COLO668 (cell line): Measurements from ENCODE around the gene ZNF581.

Experiments used
- DNase-seq: peaks from one replicate; lab custom pipeline; 2025; ENCODE audit not compliant: unreplicated experiment; lab: John Stamatoyannopoulos, UW

Gene ZNF581, protein sequence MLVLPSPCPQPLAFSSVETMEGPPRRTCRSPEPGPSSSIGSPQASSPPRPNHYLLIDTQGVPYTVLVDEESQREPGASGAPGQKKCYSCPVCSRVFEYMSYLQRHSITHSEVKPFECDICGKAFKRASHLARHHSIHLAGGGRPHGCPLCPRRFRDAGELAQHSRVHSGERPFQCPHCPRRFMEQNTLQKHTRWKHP

DNA sequence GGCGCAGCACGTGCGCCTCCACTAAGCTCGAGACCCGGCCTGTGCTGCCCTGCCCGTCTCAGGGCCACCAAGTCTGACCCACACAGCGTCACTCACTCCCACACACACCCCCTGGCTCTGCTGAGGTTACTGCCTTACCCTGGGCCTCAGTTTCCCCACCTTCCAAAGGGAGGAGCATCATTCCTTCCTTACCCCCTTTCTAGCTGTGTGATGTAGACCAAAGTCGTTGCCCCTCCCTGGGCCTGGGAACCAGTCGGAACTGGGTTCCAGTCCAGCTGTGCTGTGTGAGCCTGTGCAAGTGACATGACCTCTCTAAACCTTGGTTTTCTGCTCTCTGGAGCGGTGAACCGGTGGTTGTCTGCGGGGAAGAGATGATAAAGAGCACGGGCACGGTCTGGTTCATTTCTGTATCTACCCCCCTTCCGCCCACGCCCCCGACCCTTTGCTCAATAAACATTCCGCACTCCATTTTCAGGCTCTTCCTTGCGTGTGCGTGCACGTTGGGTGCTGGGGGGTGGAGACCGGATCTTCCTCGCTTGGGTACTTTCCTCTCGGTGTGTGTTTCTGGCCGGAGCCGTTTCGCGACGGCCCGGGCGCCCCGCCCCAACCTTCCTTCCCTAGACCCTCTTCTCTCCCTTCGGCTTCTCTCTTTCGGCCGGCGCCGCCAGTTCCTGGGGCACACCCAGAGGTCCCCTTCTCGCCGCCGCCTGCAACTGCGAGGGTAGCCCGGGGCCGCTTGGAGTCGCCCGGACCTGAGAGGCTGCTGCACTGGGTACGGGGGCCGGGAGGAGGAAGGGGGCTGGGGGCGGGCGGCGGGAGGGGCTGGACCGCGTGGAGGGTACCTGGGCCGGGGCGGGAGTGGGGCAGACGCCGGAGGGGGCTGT, at the start of gene ZNF581:
Gene ZNF581, plus strand, starts transcription at position 647 of the 884 bp plus-strand sequence. CDS start 923 bp downstream, outside the sequence.
- peak; percentile 81 for DNase-seq

DNA sequence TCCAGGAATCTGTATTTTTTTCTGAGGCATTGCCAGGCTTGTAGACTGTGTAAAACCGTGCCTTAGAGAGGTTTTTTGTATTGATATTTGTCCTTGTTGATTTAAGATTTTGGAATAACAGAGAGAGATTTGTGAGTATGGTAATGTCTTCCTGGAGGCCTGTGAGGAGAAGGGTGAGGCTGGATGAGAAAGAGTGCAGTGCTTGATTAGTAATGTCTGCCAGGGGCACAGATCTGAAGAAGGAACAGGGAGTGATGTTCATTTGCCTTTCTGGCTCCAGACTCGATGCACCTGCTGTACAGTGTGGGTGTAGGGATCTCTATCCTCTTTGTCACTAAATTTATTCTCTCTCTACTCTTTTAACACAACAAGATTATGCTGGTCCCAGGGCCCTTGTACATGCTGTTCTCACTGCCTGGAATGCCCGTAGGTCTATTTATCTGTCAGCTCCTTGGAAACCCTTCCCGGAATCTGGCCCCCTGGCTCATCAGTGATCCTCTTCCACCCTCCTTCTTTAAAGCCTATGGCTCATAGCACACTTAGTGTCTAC, 48.4 kb upstream of the ZNF581 start:
- no peak for DNase-seq

DNA sequence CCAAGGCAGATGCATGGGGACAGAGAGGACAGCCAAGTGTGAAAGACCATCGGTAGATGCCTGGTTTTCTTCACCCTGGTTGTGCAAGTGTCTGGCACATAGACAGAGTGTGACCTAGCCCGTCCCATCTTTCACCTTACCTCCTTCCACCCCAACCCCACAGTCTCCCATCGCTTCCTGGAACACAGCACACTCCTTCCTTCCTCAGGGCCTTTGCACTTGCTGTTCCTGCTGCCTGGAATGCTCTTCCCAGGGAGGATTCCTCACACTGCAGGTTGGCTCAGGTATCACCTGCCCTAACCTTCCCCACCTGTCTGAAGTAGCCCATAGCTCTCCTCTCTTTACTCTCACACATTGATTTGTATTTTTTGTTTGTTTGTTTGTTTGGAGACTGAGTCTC, 47.1 kb upstream of the ZNF581 start:
- DNase-seq: no peak

DNA sequence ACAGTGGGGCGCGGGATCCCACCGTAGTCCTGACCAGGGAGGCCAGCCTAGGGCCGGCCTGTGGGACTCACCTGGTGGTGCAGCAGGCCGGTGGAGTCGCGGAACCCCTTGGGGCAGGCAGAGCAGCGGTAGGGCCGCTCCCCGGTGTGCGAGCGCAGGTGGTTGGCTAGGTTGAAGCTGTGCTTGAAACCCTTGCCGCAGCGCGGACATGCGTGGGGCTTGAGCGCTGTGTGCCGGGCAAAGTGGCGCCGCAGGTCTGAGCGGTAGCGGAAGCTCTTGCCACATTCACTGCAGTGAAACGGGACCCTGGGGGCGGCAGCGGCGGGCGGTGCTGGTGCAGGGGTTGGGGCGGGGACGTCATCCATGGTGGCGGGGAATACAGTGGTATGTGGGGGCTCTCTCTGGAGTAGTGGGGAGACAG, 45.9 kb upstream of the ZNF581 start:
- no peak for DNase-seq

DNA sequence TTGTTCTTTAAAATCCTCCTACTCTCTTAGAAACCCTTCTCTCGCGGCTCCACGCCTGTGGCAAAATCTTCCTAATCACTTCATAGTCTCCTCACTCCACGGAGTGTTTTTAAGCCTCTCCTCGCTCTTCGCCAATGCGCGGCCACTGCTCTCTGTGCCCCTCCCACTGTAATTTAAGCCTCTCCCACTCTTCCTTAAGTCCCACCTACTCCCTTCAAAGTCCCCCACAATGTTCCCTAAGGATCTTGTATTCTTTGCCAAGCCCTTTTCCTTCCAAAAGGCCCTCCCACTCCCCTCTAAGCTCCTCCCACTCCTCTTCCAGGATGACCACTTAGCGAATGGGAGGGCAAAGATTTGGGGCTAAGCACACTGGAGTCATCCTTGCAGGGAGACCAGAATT, 45.4 kb upstream of the ZNF581 start:
- no peak for DNase-seq

DNA sequence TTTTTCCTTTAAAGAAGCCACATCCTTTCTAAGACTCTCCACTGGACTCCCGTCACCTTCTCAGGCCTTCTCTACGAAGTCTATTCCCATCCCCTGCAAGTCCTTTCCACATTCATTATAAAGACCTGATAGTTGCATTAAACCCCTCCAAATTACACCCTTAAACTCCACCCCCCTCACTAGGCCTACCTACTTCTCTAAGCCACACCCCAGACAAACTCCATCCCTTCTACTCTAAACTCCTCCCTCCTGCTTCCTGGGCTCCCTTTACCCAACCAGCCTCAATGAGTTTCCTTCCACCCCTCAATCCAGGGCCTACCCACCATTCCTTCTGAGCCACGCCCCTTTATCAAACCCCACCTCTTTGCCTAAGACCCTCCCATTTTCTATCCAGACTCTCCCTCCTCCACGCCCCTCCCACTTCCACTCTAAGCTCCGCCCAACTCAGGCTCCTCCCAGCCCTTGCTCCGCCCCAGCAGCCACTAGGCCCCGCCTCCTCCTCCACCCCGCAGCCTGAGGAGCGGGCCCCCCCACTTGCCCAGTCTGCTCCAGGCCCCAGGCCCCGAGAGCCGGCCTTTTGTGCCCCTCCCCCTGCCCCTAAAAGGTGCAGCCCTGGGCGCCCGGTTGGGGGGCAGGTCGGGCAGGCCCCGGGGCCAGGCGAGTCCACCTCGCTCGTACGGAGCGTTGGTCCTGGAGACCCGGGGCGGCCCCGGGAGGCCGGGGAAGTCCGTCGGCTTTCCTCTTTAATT, 44.6 kb upstream of the ZNF581 start:
- peak; percentile 85 for DNase-seq

DNA sequence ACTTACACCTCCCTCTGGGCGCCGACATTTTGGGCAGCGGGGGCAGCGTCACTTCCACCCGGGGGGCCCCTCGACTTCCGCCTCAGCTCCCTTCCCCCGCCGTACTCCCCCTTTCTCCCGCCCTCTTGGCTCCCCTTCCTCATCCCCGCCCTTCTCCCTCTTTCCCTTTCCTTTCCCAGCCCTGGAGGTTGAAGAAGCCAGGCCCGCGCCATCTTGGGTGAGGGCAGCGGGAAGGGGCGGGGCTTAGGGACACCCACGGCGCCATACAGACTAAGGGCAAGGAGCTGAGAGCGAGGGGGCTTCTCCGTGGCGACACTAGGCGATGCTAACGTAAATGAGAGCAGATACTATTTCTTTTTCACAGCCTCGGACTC, 44.0 kb upstream of the ZNF581 start, which contains the start of gene FIZ1:
Gene FIZ1, minus strand, starts transcription at position 50 of the 374 bp plus-strand sequence. CDS start 1,652 bp downstream, outside the sequence.
- peak; percentile 97 for DNase-seq

DNA sequence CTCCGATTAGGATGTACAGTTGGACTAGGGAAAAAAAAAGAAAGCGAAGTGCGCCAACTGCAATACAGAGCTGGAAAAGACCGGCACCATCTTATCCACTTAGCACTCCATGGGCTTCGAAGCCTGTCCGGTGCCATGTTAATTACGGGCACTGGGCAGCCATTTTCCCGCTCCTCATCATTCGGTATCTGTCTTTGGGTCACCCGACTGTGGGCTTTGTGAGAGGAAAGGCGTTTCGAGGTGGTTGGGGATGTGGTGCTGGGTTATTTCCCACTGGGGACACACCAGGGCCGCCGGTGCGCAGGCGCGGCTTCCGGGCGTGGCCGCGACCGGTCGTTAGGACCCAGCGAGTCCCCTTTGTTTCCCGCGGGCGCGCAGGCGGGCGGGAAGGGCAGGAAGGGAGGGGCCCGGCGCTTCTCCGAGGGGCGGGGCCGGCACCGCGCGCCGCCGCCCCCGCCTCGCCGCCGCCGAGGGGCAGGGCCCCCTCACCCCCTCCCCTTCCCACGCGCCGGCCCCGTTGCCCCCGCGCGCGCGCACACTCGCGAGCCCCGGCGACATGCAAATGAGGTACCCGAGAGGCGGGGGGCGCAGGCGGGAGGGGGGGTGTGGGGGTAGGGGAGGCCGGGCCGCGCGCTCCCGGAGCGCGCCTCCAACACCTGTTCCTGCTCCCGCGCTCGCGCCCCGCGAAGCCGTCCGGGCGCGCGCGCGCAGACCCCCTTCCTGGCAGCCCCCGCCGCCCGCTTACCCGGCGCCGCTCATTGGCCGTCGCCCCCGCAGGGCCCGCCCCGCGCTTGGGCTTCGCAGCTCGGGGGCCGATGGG, 43.4 kb upstream of the ZNF581 start, which contains the start of gene ZNF524:
Gene ZNF524, plus strand, starts transcription at position 447 of the 820 bp plus-strand sequence. CDS start 1,825 bp downstream, outside the sequence.
- peak; percentile 92 for DNase-seq

DNA sequence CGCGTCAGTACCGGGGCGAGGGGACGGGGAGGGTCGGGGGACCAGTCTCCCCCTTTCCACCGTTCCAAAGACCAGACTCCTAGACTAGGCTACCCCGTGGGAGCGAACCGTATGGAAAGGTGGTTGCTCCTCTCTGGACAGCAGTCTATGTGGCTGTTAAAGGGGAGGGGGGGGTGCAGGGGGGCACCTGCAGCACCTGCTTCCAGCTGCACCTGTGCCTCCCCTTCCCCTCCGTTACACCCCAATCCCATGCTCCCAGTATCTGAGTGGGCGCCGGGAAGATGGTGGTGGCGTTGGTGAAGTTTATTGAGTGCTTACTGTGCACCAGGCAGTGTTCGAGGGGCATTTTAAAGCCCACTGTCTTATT, 42.8 kb upstream of the ZNF581 start:
- DNase-seq: no peak

DNA sequence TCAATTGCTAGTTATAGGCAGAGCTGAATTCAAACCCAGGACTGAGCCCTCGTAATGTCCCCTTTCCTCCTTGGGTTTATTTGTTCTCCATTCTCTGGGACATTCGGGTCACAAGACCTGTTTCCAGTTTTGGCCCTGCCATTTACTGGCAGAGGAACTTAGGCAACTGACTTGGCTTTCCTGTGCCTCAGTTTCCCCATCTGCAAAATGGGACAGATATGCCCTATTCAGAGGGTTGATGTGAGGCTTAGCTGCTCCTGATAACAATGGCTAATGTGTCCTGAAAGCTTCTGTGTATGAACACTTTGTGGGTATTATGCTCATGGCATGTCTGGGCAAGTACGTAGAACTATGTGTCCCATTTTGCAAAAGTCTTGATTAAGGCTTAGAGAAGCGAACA, 42.4 kb upstream of the ZNF581 start:
- DNase-seq: no peak

DNA sequence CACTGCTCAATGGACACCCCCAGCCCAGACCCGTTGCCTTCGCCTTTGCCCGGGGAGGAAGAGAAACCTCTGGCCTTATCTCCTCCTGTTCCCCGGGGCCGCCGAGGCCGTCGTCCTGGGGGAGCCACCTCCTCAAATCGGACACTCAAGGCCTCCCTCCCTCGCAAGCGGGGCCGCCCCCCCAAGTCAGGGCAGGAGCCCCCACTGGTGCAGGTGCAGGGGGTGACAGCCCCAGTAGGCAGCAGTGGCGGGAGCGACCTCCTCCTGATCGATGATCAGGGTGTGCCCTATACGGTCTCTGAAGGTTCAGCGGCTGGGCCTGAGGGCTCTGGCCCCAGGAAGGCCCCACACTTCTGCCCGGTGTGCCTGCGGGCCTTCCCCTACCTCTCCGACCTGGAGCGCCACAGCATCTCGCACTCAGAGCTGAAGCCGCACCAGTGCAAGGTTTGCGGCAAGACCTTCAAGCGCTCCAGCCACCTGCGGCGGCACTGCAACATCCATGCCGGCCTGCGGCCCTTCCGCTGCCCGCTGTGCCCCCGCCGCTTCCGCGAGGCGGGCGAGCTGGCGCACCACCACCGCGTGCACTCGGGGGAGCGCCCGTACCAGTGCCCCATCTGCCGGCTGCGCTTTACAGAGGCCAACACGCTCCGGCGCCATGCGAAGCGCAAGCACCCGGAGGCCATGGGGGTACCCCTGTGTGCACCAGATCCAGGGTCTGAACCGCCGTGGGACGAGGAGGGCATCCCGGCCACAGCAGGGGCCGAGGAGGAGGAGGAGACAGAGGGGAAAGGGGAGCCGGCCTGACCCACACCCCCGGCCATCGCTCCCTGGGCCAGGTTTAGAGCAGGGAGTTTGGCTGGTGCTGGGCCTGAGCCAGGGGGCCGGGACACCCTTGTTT, 41.1 kb upstream of the ZNF581 start:
- no peak for DNase-seq

DNA sequence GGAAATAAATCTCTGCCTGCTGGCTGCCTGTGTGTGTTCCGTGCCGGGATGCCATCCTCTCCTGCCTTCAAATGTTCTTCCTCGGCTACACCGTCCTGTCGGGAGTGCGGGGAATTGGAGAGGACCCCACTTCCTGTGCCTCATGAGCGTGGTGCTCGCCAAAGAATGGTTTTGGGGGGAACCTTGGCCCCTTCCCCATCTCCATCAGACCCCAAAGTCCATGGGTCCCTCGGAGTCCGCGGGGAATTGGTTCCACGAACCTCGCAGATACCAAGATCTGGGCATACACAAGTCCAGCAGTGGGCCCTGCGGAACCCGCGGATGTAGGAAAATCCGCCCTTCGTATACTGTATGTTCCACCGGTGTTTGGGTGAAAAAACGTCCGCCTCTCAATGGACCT, 40.3 kb upstream of the ZNF581 start:
- DNase-seq: no peak

DNA sequence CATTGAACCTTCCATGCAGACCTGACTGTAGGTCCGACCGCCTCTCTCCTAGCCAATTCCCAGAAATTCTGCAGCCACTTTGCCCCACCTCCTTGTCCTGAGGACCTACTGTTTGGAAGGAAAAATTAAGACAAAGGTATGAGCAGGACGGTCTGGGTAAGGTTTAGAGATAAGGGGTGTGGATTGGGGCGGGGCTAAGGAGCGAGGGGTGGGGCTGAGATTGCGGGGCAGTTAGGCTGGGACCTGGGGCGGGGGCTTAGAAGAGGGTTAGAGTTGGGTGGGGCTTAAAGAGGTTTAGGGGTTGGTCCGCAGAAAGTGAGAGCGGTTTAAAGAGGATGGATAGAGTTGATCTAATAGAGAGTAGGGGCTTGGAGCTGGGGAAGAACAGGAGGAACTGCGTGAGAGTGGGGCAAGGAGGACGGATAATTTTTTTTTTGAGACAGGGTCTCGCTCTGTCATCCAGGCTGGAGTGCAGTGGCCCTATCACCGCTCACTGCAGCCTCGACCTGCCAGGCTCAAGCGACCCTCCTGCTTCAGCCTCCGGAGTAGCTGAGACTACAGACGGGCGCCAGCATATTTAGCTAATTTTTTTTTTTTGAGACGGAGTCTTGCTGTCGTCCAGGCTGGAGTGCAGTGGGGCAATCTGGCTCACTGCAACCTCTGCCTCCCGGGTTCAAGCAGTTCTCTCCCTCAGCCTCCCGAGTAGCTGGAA, 39.7 kb upstream of the ZNF581 start:
- no peak for DNase-seq

DNA sequence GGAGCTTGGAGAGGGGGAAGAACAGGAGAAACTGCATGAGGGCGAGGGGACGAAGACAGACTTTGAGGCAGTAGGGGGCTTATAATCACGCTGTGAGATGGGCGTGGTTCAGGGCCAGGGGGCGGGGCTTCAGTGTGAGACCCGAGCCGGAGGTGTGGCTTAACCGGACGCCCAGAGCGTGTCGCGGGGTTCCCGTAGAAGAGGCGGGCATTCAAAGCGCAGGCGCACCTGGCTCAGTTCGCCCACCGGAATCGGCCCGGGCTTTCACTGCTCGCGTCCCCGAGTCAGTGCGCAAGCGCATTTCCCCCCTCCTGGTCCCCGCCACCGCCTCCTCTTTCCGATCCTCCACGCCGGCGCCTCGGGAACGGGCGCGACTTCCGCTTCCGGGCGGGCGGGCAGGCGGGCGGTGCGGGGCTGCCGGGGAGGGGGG, 38.2 kb upstream of the ZNF581 start:
- DNase-seq: peak; percentile 98

DNA sequence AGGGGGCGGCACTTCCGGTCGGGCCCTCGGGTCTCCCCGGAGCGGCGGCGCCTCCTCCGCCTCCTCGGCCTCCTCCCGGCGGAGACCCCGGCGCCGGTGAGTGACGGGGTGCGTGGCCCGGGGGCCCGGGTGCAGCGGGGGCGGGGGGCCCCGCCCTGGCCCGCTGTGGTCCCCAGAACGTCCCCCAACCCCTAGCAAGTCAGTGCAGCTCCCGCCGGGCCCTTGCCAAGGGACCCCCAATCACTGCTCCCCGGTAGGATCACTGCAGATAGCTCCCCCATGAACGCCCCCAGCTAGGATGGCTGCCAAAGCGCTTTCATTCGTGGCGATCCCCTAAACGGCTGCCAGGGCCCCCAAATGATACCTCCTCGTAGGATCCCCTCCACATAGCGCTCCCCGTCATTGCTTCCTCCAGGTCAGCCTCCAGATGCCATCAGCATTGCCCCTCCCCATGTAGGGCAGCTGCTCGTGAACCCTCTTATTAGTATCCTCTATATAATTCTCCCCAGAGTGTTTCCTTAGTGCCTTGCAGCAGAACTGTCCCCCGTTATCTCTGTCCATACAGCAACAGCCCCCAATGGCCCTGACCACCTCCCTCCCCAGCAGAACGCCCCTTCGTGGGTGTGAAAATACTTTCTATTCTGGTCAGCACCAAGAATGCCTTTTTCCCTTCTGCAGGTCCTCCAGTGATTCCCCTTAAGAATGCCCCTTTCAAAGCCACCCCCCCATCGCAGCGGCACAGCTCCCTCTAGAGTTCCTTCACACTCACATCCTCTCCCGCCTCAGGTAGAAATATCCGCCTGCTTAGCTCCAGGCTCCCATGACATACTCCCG, 37.6 kb upstream of the ZNF581 start, which contains the start of gene ZNF865:
Gene ZNF865, plus strand, starts transcription at position 11 of the 834 bp plus-strand sequence. CDS start 7,972 bp downstream, outside the sequence.
- DNase-seq: peak; percentile 75

DNA sequence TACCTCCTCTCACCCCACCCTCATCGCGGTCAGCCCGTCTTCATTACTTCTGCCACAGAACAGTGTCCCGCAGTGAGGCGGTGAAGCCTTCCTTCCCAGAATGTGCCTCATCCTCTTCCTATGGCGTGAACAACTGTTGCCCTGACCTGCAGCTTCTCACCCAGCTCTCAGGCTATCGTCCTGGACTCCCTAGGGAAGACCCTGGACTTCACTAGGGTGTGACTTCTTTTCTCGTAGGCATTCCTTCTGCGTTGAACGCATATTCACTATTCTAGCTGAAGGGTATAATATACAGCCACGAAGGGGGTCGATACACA, 37.0 kb upstream of the ZNF581 start:
- no peak for DNase-seq

DNA sequence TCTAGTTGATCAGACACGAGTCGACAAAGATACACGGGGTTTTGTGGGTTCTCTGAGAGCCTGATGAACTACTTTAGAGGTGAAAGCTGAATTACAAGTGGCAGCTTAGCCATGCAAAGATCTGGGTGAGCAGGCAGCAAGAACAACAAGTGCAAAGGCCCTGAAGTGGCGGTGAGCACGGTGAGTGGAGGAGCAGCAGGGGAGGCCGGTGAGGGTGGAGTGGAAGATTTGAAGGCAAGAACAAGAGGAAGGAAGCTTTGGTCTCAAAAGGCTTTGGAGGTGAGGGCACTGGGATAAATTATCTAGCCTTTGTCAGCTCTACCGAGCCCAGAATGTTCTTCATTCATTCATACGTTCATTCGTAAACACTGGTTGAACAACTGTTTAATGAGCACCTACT, 36.6 kb upstream of the ZNF581 start:
- DNase-seq: no peak

DNA sequence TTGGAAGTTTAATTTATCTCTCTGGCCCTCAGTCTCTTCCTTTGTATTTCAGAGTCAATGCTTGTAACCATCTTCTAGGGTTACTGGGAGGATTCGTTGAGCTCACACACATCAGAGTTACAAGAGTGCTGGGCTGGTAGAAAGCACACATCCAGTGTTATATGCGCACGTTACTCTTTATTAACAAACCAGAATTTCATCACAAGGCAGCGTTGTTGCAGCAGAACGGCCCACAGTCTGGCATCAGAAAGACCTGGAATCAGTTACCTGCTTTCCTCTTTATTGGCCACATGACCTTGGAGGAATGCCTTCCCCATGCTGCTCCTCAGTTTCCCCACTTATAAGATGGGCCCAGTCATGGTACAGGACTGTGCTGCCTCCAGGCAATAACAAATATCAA, 34.1 kb upstream of the ZNF581 start:
- no peak for DNase-seq
